ENCODE results near the gene BPI.

DNA sequence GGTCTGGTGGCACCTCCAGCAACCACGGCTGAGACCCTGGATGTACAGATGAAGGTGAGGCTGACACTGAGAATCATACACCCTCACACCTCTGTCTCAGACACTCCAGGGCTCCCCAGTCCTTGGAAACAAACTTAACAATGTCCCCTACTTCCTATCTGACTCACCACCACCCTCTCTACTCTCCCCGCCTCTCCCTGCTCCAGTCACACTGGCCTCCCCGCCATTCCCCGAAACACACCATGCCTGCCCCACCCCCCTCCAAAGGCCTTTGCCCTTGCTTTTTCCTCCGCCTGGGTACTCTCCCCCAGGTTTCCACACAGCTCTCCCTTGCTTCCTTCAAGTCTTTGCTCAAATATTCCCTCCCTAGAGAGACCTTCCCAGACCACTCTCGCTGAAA lies 16.3 kb downstream of the BPI start:
- TF ChIP-seq CTCF (conservative IDR thresholded peaks at IDR 0.05; ENCODE audit: low read length) (no peak), EZH2phosphoT487 (IDR thresholded peaks at IDR 0.05; ENCODE audit: borderline replicate concordance, low read depth, low read length) (no peak)

Measured in OCI-LY7 (cell line).